NCI-H2227 (cell line): Measurements from ENCODE around the gene ERCC6L.

Experiments
- DNase-seq: peaks from one replicate; lab custom pipeline; 2025; ENCODE audit not compliant: unreplicated experiment; lab: John Stamatoyannopoulos, UW

The ERCC6L gene

GRCh38 chrX:72238721-72239475 is at the start of gene ERCC6L:
Gene ERCC6L (minus strand): TSS chrX:72239027. CDS start chrX:72238911, 116 bp downstream.
- peak; percentile 98 for DNase-seq

GRCh38 chrX:72282302-72282701 is 43.5 kb upstream of the ERCC6L start:
- DNase-seq, result no peak

- DNase-seq, result peak; percentile 21
Observed at GRCh38 chrX:72280321-72280845, 41.6 kb upstream of the ERCC6L start.

GRCh38 chrX:72276478-72276953 is 37.7 kb upstream of the ERCC6L start:
- DNase-seq, result no peak

- DNase-seq, result no peak
Observed at GRCh38 chrX:72274526-72274925, 35.7 kb upstream of the ERCC6L start.

GRCh38 chrX:72273718-72274117 is 34.9 kb upstream of the ERCC6L start:
- DNase-seq, result no peak

GRCh38 chrX:72272868-72273267 is 34.0 kb upstream of the ERCC6L start:
- DNase-seq, result no peak

- DNase-seq, result no peak
Observed at GRCh38 chrX:72271812-72272211, 33.0 kb upstream of the ERCC6L start.

- DNase-seq, result no peak
Observed at GRCh38 chrX:72271091-72271788, 32.4 kb upstream of the ERCC6L start.

- no peak for DNase-seq
Observed at GRCh38 chrX:72270316-72270866, 31.6 kb upstream of the ERCC6L start.

GRCh38 chrX:72269671-72270251 is 30.9 kb upstream of the ERCC6L start:
- DNase-seq, result no peak

GRCh38 chrX:72268597-72269365 is 30.0 kb upstream of the ERCC6L start:
- DNase-seq, result peak; percentile 57

GRCh38 chrX:72265263-72265662 is 26.4 kb upstream of the ERCC6L start:
- no peak for DNase-seq

- no peak for DNase-seq
Observed at GRCh38 chrX:72262077-72262476, 23.2 kb upstream of the ERCC6L start.

GRCh38 chrX:72260448-72260847 is 21.6 kb upstream of the ERCC6L start:
- DNase-seq, result no peak

GRCh38 chrX:72258174-72258573 is 19.3 kb upstream of the ERCC6L start:
- DNase-seq, result no peak

- DNase-seq, result no peak
Observed at GRCh38 chrX:72255864-72256263, 17.0 kb upstream of the ERCC6L start.

GRCh38 chrX:72255445-72255844 is 16.6 kb upstream of the ERCC6L start:
- peak; percentile 97 for DNase-seq

GRCh38 chrX:72254816-72255215 is 16.0 kb upstream of the ERCC6L start:
- peak; percentile 81 for DNase-seq

- no peak for DNase-seq
Observed at GRCh38 chrX:72253686-72254085, 14.9 kb upstream of the ERCC6L start.
